HG03039 (cell line): ENCODE measurements around the gene CCNQ.

Experiments used
- ATAC-seq: cut with Tn5 transposase; IDR thresholded peaks from one replicate; pipeline ENCODE4 v1.9.1; 2021; ENCODE audit warnings: mild to moderate bottlenecking, moderate library complexity; ENCODE audit not compliant: unreplicated experiment

CCNQ gene

GRCh38 chrX:153637121-153638040 lies 38.4 kb upstream of the CCNQ start:
- ATAC-seq, result no peak

GRCh38 chrX:153636716-153637115 lies 37.8 kb upstream of the CCNQ start:
- no peak for ATAC-seq

GRCh38 chrX:153635788-153636668 lies 37.1 kb upstream of the CCNQ start:
- no peak for ATAC-seq

- no peak for ATAC-seq
These were observed 36.4 kb upstream of the CCNQ start for GRCh38 chrX:153635388-153635787.

- no peak for ATAC-seq
These were observed 35.9 kb upstream of the CCNQ start for GRCh38 chrX:153634832-153635231.

GRCh38 chrX:153634236-153634635 lies 35.3 kb upstream of the CCNQ start:
- no peak for ATAC-seq

- ATAC-seq, result no peak
These were observed 34.8 kb upstream of the CCNQ start for GRCh38 chrX:153633607-153634180.

GRCh38 chrX:153633048-153633447 lies 34.1 kb upstream of the CCNQ start:
- no peak for ATAC-seq

GRCh38 chrX:153632595-153632946 lies 33.6 kb upstream of the CCNQ start:
- no peak for ATAC-seq

GRCh38 chrX:153631907-153632594 lies 33.1 kb upstream of the CCNQ start:
- ATAC-seq, result no peak

GRCh38 chrX:153631346-153631745 lies 32.4 kb upstream of the CCNQ start:
- no peak for ATAC-seq

- ATAC-seq, result no peak
These were observed 29.7 kb upstream of the CCNQ start for GRCh38 chrX:153628665-153629064.

- no peak for ATAC-seq
These were observed 29.2 kb upstream of the CCNQ start for GRCh38 chrX:153628129-153628528.

GRCh38 chrX:153627675-153628111 lies 28.8 kb upstream of the CCNQ start:
- ATAC-seq, result no peak

GRCh38 chrX:153626863-153627674 lies 28.1 kb upstream of the CCNQ start:
- no peak for ATAC-seq

GRCh38 chrX:153626025-153626633 lies 27.2 kb upstream of the CCNQ start:
- ATAC-seq, result no peak

GRCh38 chrX:153625271-153626024 lies 26.5 kb upstream of the CCNQ start:
- no peak for ATAC-seq

GRCh38 chrX:153624196-153625091 lies 25.5 kb upstream of the CCNQ start:
- no peak for ATAC-seq
